AG04449 (cell line): ENCODE data around the gene DARS2.

Experiments
- CTCF ChIA-PET: fragments of 350-600 bp; formaldehyde crosslinking; extraction: SDS; loops from one replicate; lab custom pipeline; 2021; ENCODE audit warnings: antibody characterized with exemption; lab: Yijun Ruan, JAX
- POLR2A ChIA-PET: fragments of 400-600, 350-600 bp; formaldehyde crosslinking; extraction: SDS; loops from one replicate; lab custom pipeline; 2020; ENCODE audit warnings: antibody characterized with exemption, inconsistent platforms; lab: Yijun Ruan, JAX
- DNase-seq: peaks from one replicate; pipeline ENCODE4 v3.0.0-alpha.2; 2010; ENCODE audit warnings: low read depth, low spot score
- H3K4me3 ChIP-seq: 2 replicates; pipeline ENCODE4 v1.5.1; 2011; ENCODE audit warnings: low read depth, mild to moderate bottlenecking, control low read depth, low read length
- TF ChIP-seq, protein P1 (sequence below): IDR thresholded peaks from one replicate; pipeline ENCODE4 v1.5.1; 2011; ENCODE audit warnings: mild to moderate bottlenecking, moderate library complexity, low read length, control low read depth, inconsistent platforms; ENCODE audit not compliant: insufficient read depth; ENCODE audit errors: missing control alignments

The DARS2 gene

GRCh38 chr1:173886746-173887611 lies 62.5 kb downstream of the DARS2 start:
- no peak for DNase-seq
- TF ChIP-seq, protein P1, sequence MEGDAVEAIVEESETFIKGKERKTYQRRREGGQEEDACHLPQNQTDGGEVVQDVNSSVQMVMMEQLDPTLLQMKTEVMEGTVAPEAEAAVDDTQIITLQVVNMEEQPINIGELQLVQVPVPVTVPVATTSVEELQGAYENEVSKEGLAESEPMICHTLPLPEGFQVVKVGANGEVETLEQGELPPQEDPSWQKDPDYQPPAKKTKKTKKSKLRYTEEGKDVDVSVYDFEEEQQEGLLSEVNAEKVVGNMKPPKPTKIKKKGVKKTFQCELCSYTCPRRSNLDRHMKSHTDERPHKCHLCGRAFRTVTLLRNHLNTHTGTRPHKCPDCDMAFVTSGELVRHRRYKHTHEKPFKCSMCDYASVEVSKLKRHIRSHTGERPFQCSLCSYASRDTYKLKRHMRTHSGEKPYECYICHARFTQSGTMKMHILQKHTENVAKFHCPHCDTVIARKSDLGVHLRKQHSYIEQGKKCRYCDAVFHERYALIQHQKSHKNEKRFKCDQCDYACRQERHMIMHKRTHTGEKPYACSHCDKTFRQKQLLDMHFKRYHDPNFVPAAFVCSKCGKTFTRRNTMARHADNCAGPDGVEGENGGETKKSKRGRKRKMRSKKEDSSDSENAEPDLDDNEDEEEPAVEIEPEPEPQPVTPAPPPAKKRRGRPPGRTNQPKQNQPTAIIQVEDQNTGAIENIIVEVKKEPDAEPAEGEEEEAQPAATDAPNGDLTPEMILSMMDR: no peak
- ChIA-PET POLR2A (no interaction called here), CTCF (no interaction called here)
- H3K4me3 ChIP-seq: no peak overlapping the region

- ChIA-PET POLR2A (no interaction called here), CTCF (no interaction called here)
- TF ChIP-seq, protein P1: no peak
These were observed 63.2 kb downstream of the DARS2 start for GRCh38 chr1:173887627-173888026.

DNA sequence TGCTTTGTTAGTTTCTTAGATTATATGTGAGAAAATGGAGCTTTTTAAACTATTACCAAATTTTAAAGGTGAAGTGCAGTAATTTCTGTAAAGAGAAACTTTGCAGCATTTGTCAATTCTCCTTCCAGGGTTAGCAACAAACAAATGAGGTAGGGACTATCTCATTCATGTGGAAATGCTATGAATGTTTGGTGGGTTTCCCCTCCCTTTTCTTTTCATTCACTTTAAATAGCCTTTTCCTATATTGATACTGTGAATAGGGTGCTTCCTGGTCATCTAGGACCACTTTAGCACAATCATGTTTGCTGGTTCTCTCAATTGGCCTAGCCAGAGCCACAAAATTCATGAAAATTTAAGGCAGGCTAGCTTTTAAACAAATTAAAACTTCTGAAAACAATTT lies 64.3 kb downstream of the DARS2 start:
- ChIA-PET CTCF (no interaction called here), POLR2A (interaction anchor here (0.9 kb wide), 1 partner anchor 21 kb away, joined by 3 read pairs; no protein-coding TSS in a partner anchor)
- no peak for DNase-seq
- H3K4me3 ChIP-seq: no peak overlapping the region
- TF ChIP-seq, protein P1: no peak

More at GRCh38 chr1:173887627-173888026, 63.2 kb downstream of the DARS2 start:
- DNase-seq: no peak
- no peak overlapping the region for H3K4me3 ChIP-seq

DNA sequence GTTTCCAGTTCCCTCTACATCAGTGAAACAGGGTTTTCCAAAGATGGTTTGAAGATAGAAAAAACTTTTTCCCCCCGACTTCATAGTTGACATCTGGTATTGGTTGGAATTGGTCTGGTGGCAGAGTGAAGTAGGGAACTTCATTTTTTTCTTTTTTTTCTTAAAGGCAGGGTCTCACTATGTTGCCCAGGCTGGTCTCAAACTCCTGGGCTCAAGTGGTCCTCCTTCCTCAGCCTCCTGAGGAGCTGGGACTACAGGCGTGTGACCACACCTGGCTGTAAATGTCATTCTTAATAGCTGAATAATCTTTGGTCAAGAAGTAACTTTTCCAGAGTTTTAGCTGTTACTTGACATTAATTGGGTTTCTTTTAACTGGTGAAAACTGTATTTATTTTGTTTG lies 65.4 kb downstream of the DARS2 start:
- ChIA-PET POLR2A (no interaction called here), CTCF (interaction anchor here (1.7 kb wide), 1 partner anchor 24 kb away, joined by 4 read pairs; no protein-coding TSS in a partner anchor)
- H3K4me3 ChIP-seq: no peak overlapping the region
- DNase-seq: no peak
- TF ChIP-seq, protein P1: no peak

DNA sequence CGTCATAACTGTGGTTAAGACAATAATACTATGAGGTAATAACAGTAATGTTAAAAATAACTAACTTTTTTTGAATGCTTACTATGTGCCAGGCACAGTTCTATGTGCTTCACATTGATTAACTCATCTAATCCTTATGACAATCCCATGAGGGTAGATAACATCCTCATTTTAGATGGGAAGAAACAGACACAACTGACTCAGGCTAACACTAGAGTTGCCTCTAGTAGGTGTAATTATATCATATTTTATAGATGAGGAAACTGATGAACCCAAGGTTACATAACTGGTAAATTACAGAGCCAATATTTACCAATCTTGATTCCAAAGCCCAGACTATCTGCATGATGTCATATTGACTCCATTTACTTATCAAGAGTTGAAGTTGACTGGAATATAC lies 69.1 kb downstream of the DARS2 start:
- TF ChIP-seq, protein P1: no peak
- POLR2A ChIA-PET: no interaction called here
- DNase-seq: no peak
- no peak overlapping the region for H3K4me3 ChIP-seq
- CTCF ChIA-PET: no interaction called here

GRCh38 chr1:173894189-173894588 lies 69.7 kb downstream of the DARS2 start:
- DNase-seq: no peak
- TF ChIP-seq, protein P1: no peak
- no peak overlapping the region for H3K4me3 ChIP-seq
- ChIA-PET POLR2A (no interaction called here), CTCF (no interaction called here)
